ENCODE measurements around the gene ATF4.

Gene ATF4

DNA sequence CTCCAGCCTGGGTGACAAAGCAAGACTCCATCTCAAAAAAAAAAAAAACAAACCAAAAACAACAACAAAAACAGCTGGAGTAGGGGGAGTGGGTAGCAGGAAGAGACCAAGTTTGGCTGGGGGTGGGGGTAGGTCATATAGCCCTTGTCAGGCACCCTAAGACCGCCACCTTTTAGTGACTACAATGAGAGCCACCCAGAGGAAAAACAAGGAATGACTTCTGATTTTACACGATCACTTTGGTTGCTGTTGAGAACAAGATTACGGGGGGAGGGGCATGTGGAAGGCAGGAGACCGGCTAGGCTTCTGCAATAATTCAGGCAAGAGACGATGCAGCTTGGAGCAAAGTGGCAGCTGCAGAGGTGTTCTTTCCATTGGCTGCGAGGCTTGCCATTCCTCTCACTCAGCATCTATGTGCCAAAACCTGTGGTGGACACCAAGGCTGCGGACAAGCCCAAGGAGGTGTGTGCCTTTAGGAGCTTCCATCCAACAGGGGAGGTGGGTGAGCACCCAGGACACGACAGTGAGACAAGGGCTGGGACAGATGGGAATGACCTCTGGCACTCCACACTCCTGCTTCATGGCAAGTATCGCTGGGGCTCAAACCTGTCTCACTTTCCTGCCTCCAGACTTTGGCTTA is 10.4 kb downstream of the ATF4 start:
- FAIRE-seq (no peak), DNase-seq (ENCODE audit: insufficient read length, low spot score) (no peak)
- TF ChIP-seq CTCF (IDR thresholded peaks at IDR 0.05; ENCODE audit: insufficient read depth, missing control alignments): peak; percentile 23

DNA sequence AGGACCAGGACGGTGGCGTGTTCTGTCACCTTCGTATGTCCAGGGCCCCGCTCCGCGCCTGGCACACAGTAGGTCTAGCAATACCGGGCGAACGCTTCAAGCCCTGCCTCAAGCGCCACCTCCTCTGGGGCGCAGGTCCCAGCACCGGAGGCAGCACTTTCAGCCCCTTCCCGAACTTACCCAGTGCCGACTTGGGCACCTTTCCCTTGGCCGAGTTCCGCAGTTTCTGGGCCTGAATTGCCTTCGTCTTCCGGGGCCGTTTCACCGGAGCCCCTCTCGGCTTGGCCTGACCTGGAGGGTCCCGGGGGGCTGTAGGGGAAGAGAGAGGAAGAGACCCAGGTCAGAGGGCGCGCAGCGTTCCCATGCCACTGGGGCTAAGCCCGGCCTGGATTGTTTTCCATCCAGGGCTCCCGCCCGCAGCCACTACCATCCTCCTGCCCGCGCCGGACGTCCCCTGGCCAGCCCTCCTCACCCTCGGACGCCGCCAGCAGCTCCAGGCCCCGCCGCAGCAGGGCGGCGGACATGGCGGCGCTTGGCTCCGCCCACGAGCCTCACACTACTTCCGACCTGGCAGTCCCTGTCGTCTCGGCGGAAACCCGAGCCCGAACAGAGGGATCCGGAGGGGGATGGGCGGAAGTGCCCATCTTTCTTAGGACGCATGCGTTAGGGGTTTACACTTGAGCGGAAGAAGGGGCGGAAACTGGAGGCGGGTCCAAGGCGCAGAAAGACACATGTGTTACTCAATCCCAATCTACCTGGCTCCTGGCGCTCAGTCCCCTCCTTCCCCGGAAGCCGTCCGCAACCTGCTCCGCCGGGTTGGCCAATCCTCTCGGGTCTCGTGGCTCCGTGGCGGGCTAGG is 12.1 kb downstream of the ATF4 start, which contains the start of gene RPS19BP1:
Gene RPS19BP1 (minus strand): TSS at position 534 of the 859 bp plus-strand sequence. CDS start 10 bp downstream, at position 524.
- TF ChIP-seq CTCF (IDR thresholded peaks at IDR 0.05; ENCODE audit: insufficient read depth, missing control alignments): no peak
- DNase-seq (ENCODE audit: insufficient read length, low spot score): peak; percentile 52
- FAIRE-seq: no peak

DNA sequence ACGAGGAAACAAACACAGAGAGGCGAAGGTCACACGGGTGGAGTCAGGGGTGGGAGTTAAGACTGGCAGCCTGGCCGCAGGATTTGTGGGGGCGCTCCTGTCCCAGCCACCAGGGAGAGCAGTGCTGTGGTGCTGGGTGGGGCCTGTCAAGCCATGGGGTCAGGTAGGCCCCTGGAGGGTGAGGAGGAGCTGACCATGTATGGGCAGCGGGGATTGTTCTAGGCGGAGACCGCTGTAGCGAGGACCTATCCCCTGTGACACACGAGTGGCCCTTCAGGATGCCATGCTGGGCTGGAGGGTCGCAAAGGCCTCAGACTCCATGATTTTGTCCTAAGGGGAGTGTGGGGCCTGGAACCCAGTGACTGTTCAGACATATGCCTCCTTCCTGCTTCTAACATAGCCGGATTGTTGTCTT is 13.7 kb downstream of the ATF4 start:
- FAIRE-seq (no peak), DNase-seq (ENCODE audit: insufficient read length, low spot score) (no peak)
- TF ChIP-seq CTCF (IDR thresholded peaks at IDR 0.05; ENCODE audit: insufficient read depth, missing control alignments): no peak

- TF ChIP-seq CTCF (IDR thresholded peaks at IDR 0.05; ENCODE audit: insufficient read depth, missing control alignments): peak; percentile 89
- FAIRE-seq: no peak
- no peak for DNase-seq (ENCODE audit: insufficient read length, low spot score)
These were observed 14.4 kb downstream of the ATF4 start for GRCh38 chr22:39534591-39535356.

- no peak for FAIRE-seq
- TF ChIP-seq CTCF (IDR thresholded peaks at IDR 0.05; ENCODE audit: insufficient read depth, missing control alignments): no peak
- DNase-seq (ENCODE audit: insufficient read length, low spot score): no peak
These were observed 15.0 kb downstream of the ATF4 start for GRCh38 chr22:39535357-39535725.

GRCh38 chr22:39535831-39536449 is 15.6 kb downstream of the ATF4 start:
- TF ChIP-seq CTCF (IDR thresholded peaks at IDR 0.05; ENCODE audit: insufficient read depth, missing control alignments): no peak
- FAIRE-seq (no peak), DNase-seq (ENCODE audit: insufficient read length, low spot score) (no peak)
